Mucosa of rectum (tissue), 2 donors: Measurements from ENCODE around the gene FANCD2OS.
A peak's percentile ranks its signal among the peaks of the same experiment; 100 is the strongest.

Experiments used
- H3K27ac ChIP-seq, 2 donors: one replicate each; pipeline ENCODE4 v1.7.0; 2013; ENCODE audit warnings: inconsistent platforms in 2 of 2, low read depth in 2 of 2, low read length in 2 of 2
- H3K27me3 ChIP-seq, 2 donors: one replicate each; pipeline ENCODE4 v1.7.0; 2013; ENCODE audit warnings: low read length in 2 of 2; ENCODE audit not compliant: control insufficient read depth in 2 of 2, insufficient read depth in 2 of 2
- H3K36me3 ChIP-seq, 2 donors: one replicate each; pipeline ENCODE4 v1.7.0; 2013; ENCODE audit warnings: low read length in 2 of 2; ENCODE audit not compliant: control insufficient read depth in 2 of 2, insufficient read depth in 2 of 2
- H3K4me1 ChIP-seq, 2 donors: one replicate each; pipeline ENCODE4 v1.7.0; 2013; ENCODE audit warnings: low read length in 2 of 2, mild to moderate bottlenecking in 1 of 2; ENCODE audit not compliant: control insufficient read depth in 2 of 2, insufficient read depth in 2 of 2
- H3K4me3 ChIP-seq, 2 donors: one replicate each; pipeline ENCODE4 v1.7.0; 2013; ENCODE audit warnings: low read length in 2 of 2
- H3K9ac ChIP-seq, 2 donors: one replicate each; pipeline ENCODE4 v1.7.0; 2013; ENCODE audit warnings: low read length in 2 of 2, low read depth in 1 of 2, mild to moderate bottlenecking in 1 of 2
- H3K9me3 ChIP-seq, 2 donors: one replicate each; pipeline ENCODE4 v1.7.0; 2013; ENCODE audit warnings: low read length in 2 of 2; ENCODE audit not compliant: control insufficient read depth in 2 of 2
- donor health status: healthy.
- donor health status: Normal muscosa, but diverticular disease.

FANCD2OS gene

DNA sequence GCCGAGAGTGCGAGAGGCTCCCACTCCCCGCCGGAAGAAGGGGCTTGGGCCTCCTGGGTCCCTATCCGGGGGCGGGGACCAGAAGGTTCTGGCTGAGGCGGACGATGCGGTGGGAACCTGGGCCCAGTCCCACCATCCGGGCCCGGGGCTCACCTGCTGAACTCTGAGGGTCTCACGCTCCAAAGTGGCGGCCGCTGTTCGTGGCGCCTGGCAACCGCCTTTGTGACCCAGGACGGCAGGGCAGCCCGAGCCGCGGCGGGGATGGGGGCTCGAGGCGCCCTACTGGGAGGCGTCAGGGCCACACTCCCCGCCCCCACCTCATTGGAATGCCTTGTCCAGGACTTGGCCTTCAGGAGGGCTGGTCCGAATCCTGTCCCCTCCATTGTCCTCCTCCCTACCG, at the start of gene FANCD2OS:
TSS of gene FANCD2OS (minus strand) at position 165 of the 400 bp plus-strand sequence. CDS start 3,481 bp downstream, outside the sequence.
- H3K9me3 ChIP-seq = no peaks in the 10 kb centered on the region
- H3K9ac ChIP-seq = no peak within 1 kb of the TSS
- no peaks in the 10 kb centered on the region for H3K4me1 ChIP-seq
- no peak within 1 kb of the TSS for H3K27ac ChIP-seq
- no peak within 1 kb of the TSS for H3K4me3 ChIP-seq
- no peaks in the 10 kb centered on the region for H3K36me3 ChIP-seq
- no peaks in the 10 kb centered on the region for H3K27me3 ChIP-seq

- no peak overlapping the region for H3K4me3 ChIP-seq
- H3K4me1 ChIP-seq = no peaks in the 10 kb centered on the region
- no peak overlapping the region for H3K9ac ChIP-seq
- no peaks in the 10 kb centered on the region for H3K9me3 ChIP-seq
- no peak overlapping the region for H3K27ac ChIP-seq
- peaks cover 2 to 3% of the 10 kb centered on the region in 2 donors for H3K36me3 ChIP-seq
- no peaks in the 10 kb centered on the region for H3K27me3 ChIP-seq
These were observed 49.0 kb upstream of the FANCD2OS start for GRCh38 chr3:10157031-10157430.

DNA sequence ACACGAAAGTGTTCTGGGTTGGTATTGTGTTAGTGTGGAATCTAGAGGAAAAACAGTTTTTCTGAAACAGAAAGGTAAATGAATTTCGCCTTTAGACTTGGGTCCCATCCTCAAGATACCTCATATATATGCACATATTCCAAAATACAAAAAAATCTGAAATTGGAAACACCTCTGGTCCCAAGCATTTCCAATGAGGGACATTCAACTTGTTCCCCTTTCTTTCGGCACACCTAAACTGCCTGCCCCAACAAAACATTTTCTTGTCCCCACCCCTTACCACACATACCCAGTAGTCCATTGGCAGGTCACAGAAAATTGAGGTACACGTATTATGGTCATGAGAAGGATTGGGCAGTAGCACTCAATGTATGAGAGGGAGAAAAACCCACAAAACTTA, 47.6 kb upstream of the FANCD2OS start:
- Histone ChIP-seq H3K27me3 (no peaks in the 10 kb centered on the region), H3K36me3 (peaks cover 6 to 10% of the 10 kb centered on the region in 2 donors), H3K4me3 (no peak overlapping the region), H3K9ac (no peak overlapping the region), H3K9me3 (no peaks in the 10 kb centered on the region), H3K4me1 (no peaks in the 10 kb centered on the region), H3K27ac (no peak overlapping the region)

GRCh38 chr3:10155123-10155472, 47.0 kb upstream of the FANCD2OS start:
- Histone ChIP-seq H3K36me3 (peaks cover 11 to 14% of the 10 kb centered on the region in 2 donors), H3K4me1 (no peaks in the 10 kb centered on the region)

GRCh38 chr3:10154335-10155122, 46.5 kb upstream of the FANCD2OS start:
- Histone ChIP-seq H3K27ac (no peak overlapping the region), H3K4me1 (no peaks in the 10 kb centered on the region), H3K36me3 (peaks cover 17 to 20% of the 10 kb centered on the region in 2 donors), H3K9ac (no peak overlapping the region), H3K27me3 (no peaks in the 10 kb centered on the region), H3K4me3 (no peak overlapping the region), H3K9me3 (no peaks in the 10 kb centered on the region)

More at GRCh38 chr3:10155123-10155472, 47.0 kb upstream of the FANCD2OS start:
- Histone ChIP-seq H3K27ac (no peak overlapping the region), H3K9ac (no peak overlapping the region), H3K9me3 (no peaks in the 10 kb centered on the region), H3K27me3 (no peaks in the 10 kb centered on the region), H3K4me3 (no peak overlapping the region)

- Histone ChIP-seq H3K9me3 (no peaks in the 10 kb centered on the region), H3K9ac (no peak overlapping the region), H3K4me1 (no peaks in the 10 kb centered on the region), H3K36me3 (peaks cover 26 to 28% of the 10 kb centered on the region in 2 donors), H3K27ac (no peak overlapping the region), H3K4me3 (no peak overlapping the region), H3K27me3 (no peaks in the 10 kb centered on the region)
These were observed 42.9 kb upstream of the FANCD2OS start for GRCh38 chr3:10150987-10151386.

DNA sequence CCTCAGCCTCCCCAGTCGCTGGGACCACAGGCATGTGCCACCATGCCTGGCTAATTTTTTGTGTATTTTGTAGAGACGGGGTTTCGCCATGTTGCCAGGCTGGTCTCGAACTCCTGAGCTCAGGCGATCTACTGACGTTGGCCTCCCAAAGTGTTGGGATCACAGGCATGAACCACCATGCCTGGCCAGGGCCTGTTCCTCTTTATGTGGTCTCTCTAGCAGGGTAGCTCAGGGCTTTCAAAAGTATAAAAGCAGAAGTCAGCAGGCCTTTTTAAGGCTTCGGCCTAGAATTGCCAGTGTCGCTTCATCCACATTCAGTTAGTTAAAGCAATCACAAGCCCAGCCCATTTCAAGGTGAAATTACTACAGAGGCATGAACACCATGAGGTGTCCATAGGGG, 41.2 kb upstream of the FANCD2OS start:
- Histone ChIP-seq H3K36me3 (peaks cover 24 to 25% of the 10 kb centered on the region in 2 donors), H3K4me3 (no peak overlapping the region), H3K27ac (no peak overlapping the region), H3K27me3 (no peaks in the 10 kb centered on the region), H3K9me3 (no peaks in the 10 kb centered on the region), H3K9ac (no peak overlapping the region), H3K4me1 (peaks cover 0 to 2% of the 10 kb centered on the region in 2 donors)

DNA sequence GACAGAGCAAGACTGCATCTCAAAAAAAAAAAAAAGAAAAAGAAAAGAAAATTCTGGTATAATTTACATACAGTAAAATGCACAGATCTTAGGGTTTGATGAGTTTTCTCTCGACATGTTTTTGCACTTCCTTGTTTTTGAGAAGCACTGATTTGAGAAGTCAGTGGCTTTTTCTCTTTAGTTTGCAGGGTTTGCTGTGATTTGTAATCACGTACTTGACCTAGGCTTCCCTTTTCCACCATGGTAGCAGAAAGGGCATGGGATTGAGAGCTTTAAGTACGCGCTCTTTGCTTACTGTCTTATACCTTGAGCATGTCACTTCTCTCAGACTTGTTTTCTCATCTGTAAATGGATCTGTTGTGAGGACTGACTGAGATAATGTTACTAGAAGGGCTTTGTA, 37.6 kb upstream of the FANCD2OS start:
- Histone ChIP-seq H3K4me1 (peaks cover 8 to 12% of the 10 kb centered on the region in 2 donors), H3K27ac (no peak overlapping the region), H3K9ac (no peak overlapping the region), H3K27me3 (no peaks in the 10 kb centered on the region), H3K9me3 (no peaks in the 10 kb centered on the region), H3K36me3 (peaks cover 17 to 24% of the 10 kb centered on the region in 2 donors), H3K4me3 (no peak overlapping the region)

DNA sequence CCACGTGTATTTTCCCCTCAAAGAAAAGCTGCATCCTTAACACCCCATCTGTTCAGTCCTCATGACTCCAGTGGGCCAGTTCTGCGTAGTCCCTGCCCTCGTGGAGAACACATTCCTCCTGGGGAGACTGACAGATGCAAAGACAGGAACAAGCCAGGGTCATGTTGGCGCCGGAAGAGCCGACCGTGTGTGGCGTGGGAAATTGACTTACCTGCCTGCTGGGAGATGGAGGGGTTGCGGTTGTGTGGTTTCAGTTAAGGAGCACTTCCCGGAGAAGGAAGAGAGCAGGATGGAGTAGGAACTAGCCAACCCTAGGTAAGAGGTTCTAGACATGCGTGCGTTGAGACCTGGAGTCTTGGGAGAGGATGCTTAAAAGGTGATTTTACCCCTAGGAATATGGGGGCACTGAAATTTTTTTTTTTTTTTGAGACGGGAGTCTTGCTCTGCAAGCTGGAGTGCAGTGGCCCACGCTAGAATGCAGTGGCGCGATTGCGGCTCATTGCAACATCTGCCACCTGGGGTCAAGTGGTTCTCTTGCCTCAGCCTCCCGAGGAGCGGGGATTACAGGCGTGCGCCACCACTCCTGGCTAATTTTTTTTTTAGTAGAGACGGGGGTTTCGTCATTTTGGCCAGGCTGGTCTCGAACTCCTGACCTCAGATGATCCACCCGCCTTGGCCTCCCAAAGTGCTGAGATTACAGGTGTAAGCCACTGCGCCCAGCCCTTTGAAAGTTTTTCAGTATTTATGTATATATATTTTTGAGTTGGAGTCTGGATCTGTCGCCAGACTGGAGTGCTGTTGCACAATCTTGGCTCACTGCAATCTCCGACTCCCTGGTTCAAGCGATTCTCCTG, 34.9 kb upstream of the FANCD2OS start:
- Histone ChIP-seq H3K9me3 (no peaks in the 10 kb centered on the region), H3K27me3 (no peaks in the 10 kb centered on the region), H3K27ac (no peak overlapping the region), H3K4me3 (peak overlapping the region; percentile 82 to 93), H3K9ac (peak overlapping the region; percentile 26 to 86), H3K36me3 (peaks cover 4 to 10% of the 10 kb centered on the region in 2 donors), H3K4me1 (peaks cover 8 to 12% of the 10 kb centered on the region in 2 donors)

GRCh38 chr3:10140996-10141546, 33.0 kb upstream of the FANCD2OS start:
- peaks cover 8 to 12% of the 10 kb centered on the region in 2 donors for H3K4me1 ChIP-seq
- peak overlapping the region in 1 of 2 donors; percentile 86 for H3K9ac ChIP-seq
- peak overlapping the region; percentile 82 to 93 for H3K4me3 ChIP-seq
- H3K27me3 ChIP-seq = no peaks in the 10 kb centered on the region
- H3K9me3 ChIP-seq = no peaks in the 10 kb centered on the region
- H3K36me3 ChIP-seq = peaks cover 0 to 3% of the 10 kb centered on the region in 2 donors
- peak overlapping the region; percentile 83 to 91 for H3K27ac ChIP-seq
